AG09309 (cell line): ENCODE results near the gene MICAL1.

Experiments used
- DNase-seq: peaks from one replicate; pipeline ENCODE4 v3.0.0-alpha.2; 2010; ENCODE audit warnings: low read depth
- H3K4me3 ChIP-seq: 2 replicates; pipeline ENCODE4 v1.5.1; 2011; ENCODE audit warnings: mild to moderate bottlenecking, low read depth, low read length, moderate library complexity; ENCODE audit not compliant: control insufficient read depth
- CTCF ChIP-seq: IDR thresholded peaks from 2 replicates; pipeline ENCODE4 v1.5.1; 2011; ENCODE audit warnings: mild to moderate bottlenecking, low read depth, low read length, inconsistent platforms; ENCODE audit not compliant: insufficient read depth, control insufficient read depth; ENCODE audit errors: missing control alignments

The MICAL1 gene

GRCh38 chr6:109458774-109459531 lies 3.4 kb upstream of the MICAL1 start:
- H3K4me3 ChIP-seq, result no peak overlapping the region
- TF ChIP-seq CTCF, result no peak
- DNase-seq, result no peak

- no peak for DNase-seq
- no peak for TF ChIP-seq CTCF
- no peak overlapping the region for H3K4me3 ChIP-seq
Measured at GRCh38 chr6:109457562-109457996, 2.0 kb upstream of the MICAL1 start.

GRCh38 chr6:109456710-109457561 lies 1.4 kb upstream of the MICAL1 start:
- H3K4me3 ChIP-seq, result peak overlapping the region; percentile 95
- no peak for TF ChIP-seq CTCF
- DNase-seq, result peak; percentile 42

- no peak for DNase-seq
- no peak for TF ChIP-seq CTCF
- H3K4me3 ChIP-seq, result peak overlapping the region; percentile 95
Measured at GRCh38 chr6:109456111-109456583, 575 bp upstream of the MICAL1 start.

GRCh38 chr6:109454496-109455436 lies 806 bp downstream of the MICAL1 start:
- TF ChIP-seq CTCF, result no peak
- no peak for DNase-seq

GRCh38 chr6:109453594-109454495 lies 1.7 kb downstream of the MICAL1 start:
- peak overlapping the region; percentile 95 for H3K4me3 ChIP-seq
- no peak for TF ChIP-seq CTCF
- no peak for DNase-seq

More at GRCh38 chr6:109454496-109455436, 806 bp downstream of the MICAL1 start:
- H3K4me3 ChIP-seq, result peak overlapping the region; percentile 95
